Loucy (cell line): Measurements from ENCODE around the gene SCN4A.
A peak's percentile ranks its signal among the peaks of the same experiment; 100 is the strongest.
"Not testable (repeated sequence)": the region's sequence is repeated elsewhere in the genome, so short reads cannot be mapped to it uniquely, and the experiment has no call there.

Source experiments
- EZH2phosphoT487 ChIP-seq: fragments of 200-600 bp; IDR thresholded peaks from 2 replicates; pipeline ENCODE4 v1.6.1; 2018; ENCODE audit warnings: antibody characterized with exemption, mild to moderate bottlenecking, moderate library complexity, borderline replicate concordance
- TF ChIP-seq, protein P1 (sequence below): fragments of 200-600 bp; sonication (generic); conservative IDR thresholded peaks from 2 replicates; pipeline ENCODE4 v1.5.1; 2014; ENCODE audit warnings: mild to moderate bottlenecking, antibody characterized with exemption, low read length

DNA sequence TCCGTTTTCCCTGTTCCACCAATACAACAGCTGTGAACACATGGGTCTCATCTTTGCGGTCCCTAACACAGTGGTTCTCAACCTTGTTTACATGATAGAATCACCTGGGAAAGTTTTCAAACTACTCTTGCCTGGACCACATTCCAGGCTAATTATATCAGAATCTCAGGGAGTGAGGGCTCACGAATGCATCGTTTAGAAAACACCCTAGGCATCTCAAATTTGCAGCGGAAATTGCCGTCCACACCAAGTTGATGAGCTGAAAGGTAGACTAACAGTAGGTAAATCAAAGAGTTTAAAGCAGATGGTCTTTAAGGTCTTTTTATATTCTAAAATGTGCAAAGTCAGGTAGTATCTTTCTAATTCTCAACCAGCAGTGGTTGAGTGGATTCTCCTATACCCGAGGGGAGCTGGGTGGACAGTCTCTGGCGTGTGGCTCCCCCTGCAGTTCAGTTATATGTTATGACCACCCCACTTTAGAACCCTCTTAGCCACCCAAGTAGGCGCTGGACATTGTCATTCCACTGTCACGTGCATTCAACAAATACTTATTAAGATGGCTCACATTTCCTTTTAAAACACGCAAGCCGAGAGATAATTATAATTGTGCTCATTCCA is 65.4 kb downstream of the SCN4A start:
- TF ChIP-seq, protein P1, sequence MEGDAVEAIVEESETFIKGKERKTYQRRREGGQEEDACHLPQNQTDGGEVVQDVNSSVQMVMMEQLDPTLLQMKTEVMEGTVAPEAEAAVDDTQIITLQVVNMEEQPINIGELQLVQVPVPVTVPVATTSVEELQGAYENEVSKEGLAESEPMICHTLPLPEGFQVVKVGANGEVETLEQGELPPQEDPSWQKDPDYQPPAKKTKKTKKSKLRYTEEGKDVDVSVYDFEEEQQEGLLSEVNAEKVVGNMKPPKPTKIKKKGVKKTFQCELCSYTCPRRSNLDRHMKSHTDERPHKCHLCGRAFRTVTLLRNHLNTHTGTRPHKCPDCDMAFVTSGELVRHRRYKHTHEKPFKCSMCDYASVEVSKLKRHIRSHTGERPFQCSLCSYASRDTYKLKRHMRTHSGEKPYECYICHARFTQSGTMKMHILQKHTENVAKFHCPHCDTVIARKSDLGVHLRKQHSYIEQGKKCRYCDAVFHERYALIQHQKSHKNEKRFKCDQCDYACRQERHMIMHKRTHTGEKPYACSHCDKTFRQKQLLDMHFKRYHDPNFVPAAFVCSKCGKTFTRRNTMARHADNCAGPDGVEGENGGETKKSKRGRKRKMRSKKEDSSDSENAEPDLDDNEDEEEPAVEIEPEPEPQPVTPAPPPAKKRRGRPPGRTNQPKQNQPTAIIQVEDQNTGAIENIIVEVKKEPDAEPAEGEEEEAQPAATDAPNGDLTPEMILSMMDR: peak; percentile 46
- not testable (repeated sequence) for TF ChIP-seq EZH2phosphoT487
